Measurements from ENCODE around the gene SLC30A4. TPM values are rescaled to one million over a fixed set of nuclear protein-coding genes. Genes with fewer than 3 reads are reported as not detected.

The SLC30A4 gene
- total RNA-seq, 2 experiments from 2014 or later: 1.5 to 2.0 TPM

DNA sequence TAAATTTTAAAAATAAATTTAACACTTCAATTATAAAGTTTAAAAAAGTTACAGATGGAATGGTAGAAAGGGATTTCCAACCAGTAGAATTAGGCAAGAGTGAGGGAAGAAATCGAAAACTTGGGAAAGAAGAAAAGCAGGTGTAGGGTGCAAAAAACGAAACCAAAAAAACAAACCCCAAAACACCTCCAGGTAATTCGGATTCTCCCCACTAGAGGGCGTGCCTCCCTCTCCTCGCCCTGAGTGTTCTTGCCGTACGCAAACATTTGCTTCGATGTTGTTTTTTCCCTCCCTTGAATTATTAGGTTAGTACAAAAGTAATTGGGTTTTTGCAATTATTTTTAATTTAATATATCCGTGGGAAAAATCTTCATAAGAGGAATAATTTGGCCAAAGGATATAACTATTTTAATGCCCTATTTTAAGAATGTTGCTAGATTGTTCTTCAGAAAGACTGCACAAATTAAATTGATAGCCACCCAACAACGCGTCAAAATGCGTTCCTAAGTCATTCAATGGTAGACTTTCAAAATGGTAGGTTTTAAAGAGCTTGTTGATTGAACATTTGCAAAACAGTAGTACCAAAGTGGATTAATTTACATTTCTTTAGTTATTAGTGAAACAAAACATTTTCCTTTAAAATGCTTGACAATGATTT is 63.7 kb downstream of the SLC30A4 start:
- DNase-seq: peak; percentile 87
- ChIA-PET POLR2A (interaction anchor here (2.0 kb wide), 1 partner anchor 57 kb away, joined by 7 read pairs; a partner anchor contains a TSS), CTCF (interaction anchor here (0.6 to 8.1 kb wide), 20 partner anchors 16 to 644 kb away, joined by 3 to 179 read pairs (median 6); partner anchors contain the start of genes BLOC1S6 and SQOR)
- Mint-ChIP-seq H3K9me3 (no peaks in the 10 kb centered on the region), H3K27ac (no peak overlapping the region), H3K36me3 (no peaks in the 10 kb centered on the region), H3K4me1 (ENCODE audit: low read depth) (peaks cover 43% of the 10 kb centered on the region), H3K4me3 (peak overlapping the region; percentile 12), H3K27me3 (no peaks in the 10 kb centered on the region)
- intact Hi-C loops (cut with micrococcal nuclease): loop anchor here (1.0 to 5.0 kb wide), 9 partner anchors 37 to 333 kb away; partner anchors contain the start of genes BLOC1S6, DUOX1, DUOXA1 and SLC30A4

DNA sequence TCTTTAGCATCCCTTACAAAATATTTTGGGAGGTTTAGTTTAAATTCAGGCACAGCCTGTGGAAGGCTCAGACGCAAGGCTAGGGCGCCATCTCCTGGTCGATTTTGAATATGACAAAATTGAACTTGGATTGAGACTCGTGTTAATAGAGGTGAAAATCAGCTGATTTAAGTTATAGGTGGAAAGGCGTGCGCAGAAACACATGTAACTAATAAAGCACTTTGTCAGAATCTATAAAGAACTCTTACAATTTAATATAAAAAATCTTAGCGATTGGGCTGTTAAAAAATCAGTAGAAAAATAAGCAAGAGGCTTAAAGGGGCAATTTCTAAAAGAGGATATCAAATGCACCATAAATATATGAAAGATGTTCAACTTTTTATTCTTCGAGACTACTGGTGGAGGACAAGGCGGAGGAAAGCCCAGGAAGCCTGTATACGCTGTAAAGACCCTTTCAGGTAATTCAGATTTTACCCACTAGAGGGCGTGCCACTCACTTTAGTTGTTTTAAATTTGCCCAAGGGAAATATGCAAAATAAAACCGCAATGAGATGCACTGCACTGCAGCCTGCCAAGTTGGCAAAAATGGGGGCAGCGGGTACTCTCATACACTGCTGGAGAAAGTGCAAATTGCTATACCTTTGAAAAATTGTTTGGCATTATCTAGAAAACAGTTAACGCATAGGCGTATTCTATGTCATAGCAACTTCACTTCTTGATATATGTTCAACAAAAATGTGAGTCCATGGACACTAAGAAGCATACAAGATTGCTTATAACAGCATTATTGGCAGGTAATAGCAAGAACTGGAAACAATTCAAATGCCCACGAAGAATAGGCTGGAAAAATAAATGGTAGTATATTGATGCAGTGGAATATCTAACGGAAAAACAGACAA is 64.7 kb downstream of the SLC30A4 start:
- DNase-seq: peak; percentile 79
- intact Hi-C loops (cut with micrococcal nuclease): loop anchor here (1.0 to 5.0 kb wide), 12 partner anchors 28 to 334 kb away; partner anchors contain the start of genes BLOC1S6, DUOX1, DUOXA1 and SLC30A4
- H3K27me3 Mint-ChIP-seq: no peaks in the 10 kb centered on the region
- H3K4me3 Mint-ChIP-seq: peak overlapping the region; percentile 74
- peaks cover 45% of the 10 kb centered on the region for H3K4me1 Mint-ChIP-seq (ENCODE audit: low read depth)
- peak overlapping the region; percentile 85 for H3K27ac Mint-ChIP-seq
- CTCF ChIA-PET: interaction anchor here (0.6 to 8.1 kb wide), 36 partner anchors 10 to 643 kb away, joined by 3 to 179 read pairs (median 6); partner anchors contain the start of genes BLOC1S6 and SQOR
- POLR2A ChIA-PET: interaction anchor here (0.5 to 2.0 kb wide), 3 partner anchors 45 to 130 kb away, joined by 3 to 7 read pairs (median 3); partner anchors contain the start of gene BLOC1S6
- H3K36me3 Mint-ChIP-seq: no peaks in the 10 kb centered on the region
- H3K9me3 Mint-ChIP-seq: no peaks in the 10 kb centered on the region

DNA sequence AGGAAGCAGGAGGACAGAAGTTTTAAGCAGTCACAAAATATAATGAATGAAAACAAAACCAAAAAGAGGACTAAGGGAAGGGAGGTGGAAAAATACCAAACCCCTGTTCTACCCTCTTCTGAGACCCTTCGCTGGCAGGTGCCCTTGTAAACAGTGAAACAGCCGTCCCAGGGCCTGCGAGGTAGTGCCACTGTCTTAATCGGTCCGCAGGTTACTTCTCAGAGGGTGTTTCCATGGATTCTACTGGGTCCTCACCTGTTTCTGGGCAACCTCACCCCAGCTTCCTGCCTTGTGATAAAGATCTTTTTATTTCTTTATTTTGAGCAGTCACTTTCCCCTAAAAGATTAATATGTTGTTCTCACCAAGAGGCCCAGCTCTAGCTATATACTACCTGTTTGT is 65.3 kb downstream of the SLC30A4 start:
- CTCF ChIA-PET: interaction anchor here (0.7 to 8.1 kb wide), 30 partner anchors 9 to 293 kb away, joined by 3 to 179 read pairs (median 7); partner anchors contain the start of gene BLOC1S6
- intact Hi-C loops (cut with micrococcal nuclease): loop anchor here (1.0 to 5.0 kb wide), 6 partner anchors 27 to 335 kb away; partner anchors contain the start of genes DUOX1 and DUOXA1
- Mint-ChIP-seq H3K4me3 (peak overlapping the region; percentile 74), H3K27me3 (no peaks in the 10 kb centered on the region), H3K4me1 (ENCODE audit: low read depth) (peaks cover 45% of the 10 kb centered on the region), H3K9me3 (no peaks in the 10 kb centered on the region), H3K27ac (peak overlapping the region; percentile 85), H3K36me3 (no peaks in the 10 kb centered on the region)
- POLR2A ChIA-PET: interaction anchor here (0.8 to 2.0 kb wide), 2 partner anchors 55 to 130 kb away, joined by 3 to 7 read pairs; partner anchors contain the start of gene BLOC1S6
- peak; percentile 29 for DNase-seq

DNA sequence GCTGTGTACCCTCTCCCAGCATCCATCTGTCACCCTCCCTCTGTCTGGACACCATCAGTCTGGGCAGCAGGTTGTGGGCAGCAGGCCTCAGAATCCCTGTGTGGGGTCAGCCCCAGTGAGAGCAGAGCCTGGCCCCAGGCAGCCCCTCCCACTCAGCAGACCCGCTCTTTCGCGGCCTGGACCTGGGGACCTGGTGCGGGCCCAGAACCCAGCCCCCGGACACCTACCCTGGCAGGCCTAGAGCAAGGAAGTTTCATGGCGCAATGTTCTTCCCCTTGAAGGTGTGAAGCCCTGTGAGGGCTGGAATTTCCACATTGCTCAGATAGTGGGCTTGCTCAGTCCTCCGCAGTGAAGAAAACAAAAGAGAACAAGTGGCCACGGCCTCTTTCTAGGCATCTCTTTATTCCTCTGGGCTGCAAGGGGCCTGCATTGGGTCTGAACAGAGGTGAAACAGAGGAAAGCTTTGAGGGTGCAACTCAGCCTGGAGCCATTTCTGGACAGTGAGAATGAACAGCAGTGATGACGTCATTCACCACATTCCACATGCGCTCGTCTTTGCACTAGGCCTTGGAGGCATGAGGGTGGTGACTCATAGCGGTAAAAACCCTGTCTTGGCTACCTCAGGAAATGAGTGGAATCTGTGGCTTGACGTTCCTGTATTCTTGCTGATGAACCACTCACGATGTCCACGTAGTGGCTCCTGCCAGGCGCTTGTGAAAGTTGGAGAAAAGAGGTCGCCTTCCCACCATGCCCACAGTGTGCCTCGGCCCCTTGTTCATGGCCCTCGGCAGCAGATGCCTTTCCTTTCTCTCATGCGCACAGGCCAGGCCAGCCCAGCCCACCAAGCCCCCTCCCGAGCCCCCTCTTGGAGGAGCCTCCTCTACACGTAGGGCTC is 66.1 kb downstream of the SLC30A4 start:
- intact Hi-C loops (cut with micrococcal nuclease): loop anchor here (1.0 to 5.0 kb wide), 7 partner anchors 26 to 336 kb away; partner anchors contain the start of genes DUOX1 and DUOXA1
- DNase-seq: peak; percentile 87

DNA sequence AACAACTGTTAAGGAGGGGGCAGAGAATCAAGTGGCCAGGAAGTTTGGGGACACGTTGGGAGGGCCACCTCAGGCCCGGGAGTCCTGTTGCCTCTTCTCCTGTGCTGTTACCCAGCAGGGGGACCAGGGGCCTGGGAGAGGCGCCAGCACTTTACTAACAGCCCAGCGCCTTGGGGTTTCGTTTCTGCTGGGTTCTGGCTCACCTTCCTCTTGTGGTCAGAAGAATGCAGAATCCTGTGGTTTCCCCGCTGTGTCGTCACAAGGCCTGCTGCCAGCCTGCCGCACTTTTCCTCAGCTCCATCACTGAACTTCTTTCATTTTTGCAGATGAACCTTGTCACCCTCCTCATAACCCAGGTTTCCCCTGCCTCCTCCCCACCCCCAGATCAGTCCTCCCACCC is 67.7 kb downstream of the SLC30A4 start:
- peak overlapping the region; percentile 62 for H3K27ac Mint-ChIP-seq
- H3K9me3 Mint-ChIP-seq: peaks cover 2% of the 10 kb centered on the region
- peaks cover 45% of the 10 kb centered on the region for H3K4me1 Mint-ChIP-seq (ENCODE audit: low read depth)
- H3K4me3 Mint-ChIP-seq: peak overlapping the region; percentile 27
- ChIA-PET CTCF (interaction anchor here (0.9 to 8.1 kb wide), 6 partner anchors 22 to 320 kb away, joined by 3 to 179 read pairs (median 5); no protein-coding TSS in a partner anchor), POLR2A (interaction anchor here (1.1 to 1.7 kb wide), 2 partner anchors 132 to 133 kb away, joined by 4 read pairs; partner anchors contain the start of gene BLOC1S6)
- DNase-seq: peak; percentile 85
- H3K27me3 Mint-ChIP-seq: no peaks in the 10 kb centered on the region
- intact Hi-C loops (cut with micrococcal nuclease): loop anchor here (5.0 kb wide), 3 partner anchors 33 to 337 kb away; partner anchors contain the start of genes DUOX1 and DUOXA1
- H3K36me3 Mint-ChIP-seq: peaks cover 2% of the 10 kb centered on the region

More for the DNA sequence above, 66.1 kb downstream of the SLC30A4 start:
- ChIA-PET POLR2A (interaction anchor here (0.8 to 2.0 kb wide), 2 partner anchors 54 to 131 kb away, joined by 3 to 7 read pairs; partner anchors contain the start of gene BLOC1S6), CTCF (interaction anchor here (0.6 to 8.1 kb wide), 30 partner anchors 9 to 293 kb away, joined by 3 to 179 read pairs (median 7); partner anchors contain the start of gene BLOC1S6)
- Mint-ChIP-seq H3K27ac (peak overlapping the region; percentile 72), H3K36me3 (peaks cover 2% of the 10 kb centered on the region), H3K4me1 (ENCODE audit: low read depth) (peaks cover 45% of the 10 kb centered on the region), H3K4me3 (peak overlapping the region; percentile 20), H3K27me3 (no peaks in the 10 kb centered on the region), H3K9me3 (peaks cover 2% of the 10 kb centered on the region)

DNA sequence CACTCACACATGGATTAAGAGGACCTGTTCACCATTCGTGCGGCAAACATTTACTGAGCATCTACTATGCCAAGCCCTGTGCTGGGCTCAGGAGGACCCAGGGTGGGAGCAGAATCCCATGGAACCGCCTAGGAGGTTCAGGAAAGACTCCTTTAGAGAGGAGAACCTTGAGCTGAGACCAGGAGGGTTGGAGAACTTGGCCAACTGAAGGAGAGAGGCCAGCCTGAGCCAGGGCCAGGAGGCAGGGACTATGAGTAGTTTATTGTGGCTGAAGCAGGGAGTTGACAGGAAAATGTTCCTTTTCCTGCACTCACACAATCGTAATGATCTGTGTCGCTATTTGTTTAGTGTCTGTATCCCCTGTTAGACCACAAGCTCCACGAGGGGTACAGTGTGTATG is 71.3 kb downstream of the SLC30A4 start:
- POLR2A ChIA-PET: no interaction called here

DNA sequence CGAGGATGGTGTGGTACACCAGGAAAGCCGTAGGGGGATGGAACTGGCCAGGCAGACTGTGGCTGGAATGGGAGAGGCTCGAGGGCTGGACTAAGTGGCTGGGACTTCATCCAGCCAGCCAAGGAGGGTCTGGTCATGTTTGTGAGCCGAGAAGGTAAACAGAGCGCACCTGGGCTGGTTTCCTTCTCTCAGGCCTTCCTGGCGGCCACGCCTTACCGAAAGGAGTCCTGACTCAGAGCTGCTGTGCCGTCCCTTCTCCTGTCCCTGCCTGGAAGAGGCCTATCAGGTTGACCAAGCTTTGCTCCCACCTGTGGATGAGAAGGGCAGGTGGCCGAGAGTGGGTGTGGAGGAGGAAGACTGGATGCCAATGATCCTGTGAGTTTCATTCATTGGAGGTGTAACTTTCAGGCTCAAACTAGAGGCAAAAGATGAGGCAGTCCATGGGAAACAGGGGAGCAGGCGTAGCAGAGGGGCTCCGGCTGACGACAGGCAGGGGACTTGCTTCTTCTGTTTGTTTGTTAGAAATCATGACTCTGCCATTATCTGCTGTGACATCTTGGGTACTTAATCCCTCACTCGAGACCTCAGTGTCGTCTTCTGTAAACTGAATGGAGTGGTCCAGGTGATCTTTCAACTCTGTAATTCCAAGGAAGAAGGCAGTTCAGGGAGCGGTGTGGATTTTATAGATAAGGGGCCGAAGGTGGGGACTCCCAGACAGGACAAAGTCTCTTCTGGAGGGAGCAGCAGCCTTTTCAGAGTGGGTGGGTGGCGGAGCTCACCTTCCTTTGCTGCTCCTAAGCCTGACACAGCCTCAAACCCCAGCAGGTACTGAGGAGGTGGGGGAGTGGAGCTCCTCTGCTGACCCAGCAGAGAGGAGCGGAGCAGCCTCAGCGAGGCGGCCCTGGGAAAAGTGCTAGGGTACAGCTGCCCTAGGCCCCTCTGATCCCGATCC is 72.4 kb downstream of the SLC30A4 start:
- H3K4me1 Mint-ChIP-seq (ENCODE audit: low read depth): peaks cover 15% of the 10 kb centered on the region
- intact Hi-C loops (cut with micrococcal nuclease): no loop called here
- no peak overlapping the region for H3K27ac Mint-ChIP-seq
- peaks cover 2% of the 10 kb centered on the region for H3K36me3 Mint-ChIP-seq
- ChIA-PET CTCF (interaction anchor here (0.7 to 3.4 kb wide), 3 partner anchors 19 to 21 kb away, joined by 3 to 11 read pairs (median 3); no protein-coding TSS in a partner anchor), POLR2A (no interaction called here)
- H3K9me3 Mint-ChIP-seq: peaks cover 2% of the 10 kb centered on the region
- H3K27me3 Mint-ChIP-seq: no peaks in the 10 kb centered on the region
- H3K4me3 Mint-ChIP-seq: no peak overlapping the region
- DNase-seq: no peak

More for the DNA sequence above, 71.3 kb downstream of the SLC30A4 start:
- H3K9me3 Mint-ChIP-seq: peaks cover 2% of the 10 kb centered on the region
- H3K4me1 Mint-ChIP-seq (ENCODE audit: low read depth): peaks cover 22% of the 10 kb centered on the region
- no peak overlapping the region for H3K27ac Mint-ChIP-seq
- DNase-seq: no peak
- H3K36me3 Mint-ChIP-seq: peaks cover 2% of the 10 kb centered on the region
- H3K27me3 Mint-ChIP-seq: no peaks in the 10 kb centered on the region
- CTCF ChIA-PET: interaction anchor here (0.6 to 3.4 kb wide), 3 partner anchors 9 to 22 kb away, joined by 3 to 11 read pairs (median 3); no protein-coding TSS in a partner anchor
- intact Hi-C loops (cut with micrococcal nuclease): no loop called here
- no peak overlapping the region for H3K4me3 Mint-ChIP-seq

DNA sequence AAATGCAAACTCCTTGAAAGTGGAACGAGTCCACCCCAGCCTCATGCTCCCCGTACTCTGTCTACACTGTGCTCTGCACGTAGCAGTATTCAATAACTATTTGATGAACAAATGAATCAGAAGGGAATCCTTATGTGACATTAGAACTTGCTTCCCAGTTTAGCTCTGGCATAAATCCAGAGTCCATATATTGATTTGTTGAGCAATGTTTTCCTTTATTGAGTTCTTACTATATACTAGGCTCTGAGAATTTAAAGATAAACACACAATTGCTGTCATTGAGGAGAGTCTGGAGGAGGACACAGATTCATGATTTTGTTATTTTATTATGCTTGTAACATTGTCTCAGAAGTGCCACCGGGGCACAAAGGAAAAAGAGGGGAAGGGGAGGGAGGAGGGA is 73.2 kb downstream of the SLC30A4 start:
- Mint-ChIP-seq H3K27me3 (no peaks in the 10 kb centered on the region), H3K9me3 (peaks cover 2% of the 10 kb centered on the region), H3K4me1 (ENCODE audit: low read depth) (peaks cover 7% of the 10 kb centered on the region), H3K27ac (no peak overlapping the region), H3K36me3 (peaks cover 2% of the 10 kb centered on the region), H3K4me3 (no peak overlapping the region)
- DNase-seq: no peak
- ChIA-PET POLR2A (no interaction called here), CTCF (interaction anchor here (0.7 to 3.4 kb wide), 2 partner anchors 19 to 20 kb away, joined by 3 to 11 read pairs; no protein-coding TSS in a partner anchor)
- intact Hi-C loops (cut with micrococcal nuclease): no loop called here

DNA sequence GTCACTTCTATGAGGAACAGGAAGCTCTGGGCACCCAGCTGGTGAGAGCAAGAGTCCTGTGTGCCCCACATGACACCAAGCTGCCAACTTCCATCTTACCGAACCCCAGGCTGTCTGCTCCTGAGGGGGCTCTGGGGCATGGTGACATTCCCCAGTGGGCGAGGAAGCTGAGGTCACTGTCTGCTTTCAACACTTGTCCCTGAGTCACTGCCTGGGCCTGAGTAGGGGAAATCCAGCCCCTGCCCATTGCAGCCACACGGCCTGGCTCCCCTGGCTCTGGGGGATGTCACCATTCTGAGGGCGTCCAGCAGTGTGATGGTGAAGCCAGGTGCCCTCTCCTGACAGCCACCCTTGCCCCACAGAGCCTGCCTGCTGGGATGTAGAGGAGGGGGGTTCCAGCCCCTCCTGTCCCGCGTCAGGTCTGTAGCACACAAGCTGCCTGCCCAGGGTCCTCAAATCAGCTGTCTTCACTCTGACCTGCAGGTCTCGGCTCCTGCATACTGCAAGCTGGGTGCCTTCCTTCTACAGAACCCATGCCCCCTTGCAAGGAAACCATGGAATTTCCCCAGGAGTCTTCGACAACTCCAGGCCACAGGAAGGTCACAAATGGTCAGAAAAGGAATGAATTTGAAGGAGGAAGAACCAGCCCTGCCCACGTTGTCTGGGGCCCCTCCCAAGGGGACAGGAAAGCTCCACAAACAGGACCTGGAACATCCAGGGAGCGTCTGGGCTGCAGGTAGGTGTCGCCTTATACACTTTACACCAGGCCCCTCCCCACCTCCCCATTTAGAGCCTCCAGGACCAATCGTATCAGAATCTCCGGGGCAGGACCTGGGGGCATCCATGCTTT is 74.3 kb downstream of the SLC30A4 start:
- CTCF ChIA-PET: interaction anchor here (1.8 to 2.3 kb wide), 2 partner anchors 9 to 19 kb away, joined by 6 to 14 read pairs; no protein-coding TSS in a partner anchor
- intact Hi-C loops (cut with micrococcal nuclease): no loop called here
- DNase-seq: no peak
- Mint-ChIP-seq H3K36me3 (peaks cover 2% of the 10 kb centered on the region), H3K9me3 (peaks cover 2% of the 10 kb centered on the region), H3K27ac (no peak overlapping the region), H3K27me3 (no peaks in the 10 kb centered on the region), H3K4me3 (no peak overlapping the region), H3K4me1 (ENCODE audit: low read depth) (no peaks in the 10 kb centered on the region)
- POLR2A ChIA-PET: no interaction called here

All from activated CD4-positive, alpha-beta memory T cell treated with anti-CD3 and anti-CD28 coated beads for 36 hours (primary cell).